A549 (cell line): ENCODE measurements around the gene ARHGAP27.

ENCODE experiments used
- BHLHE40 ChIP-seq: IDR thresholded peaks from 2 replicates; pipeline ENCODE4 v1.6.1; 2012; ENCODE audit warnings: low read depth, low read length, inconsistent platforms
- CBX8 ChIP-seq: fragments of 200-600 bp; sonication (generic); IDR thresholded peaks from 2 replicates; pipeline ENCODE4 v1.6.1; 2016
- CHD2 ChIP-seq: fragments of 150-350 bp; IDR thresholded peaks from 2 replicates; pipeline ENCODE4 v1.6.1; 2014; ENCODE audit warnings: low read length; ENCODE audit not compliant: partially characterized antibody
- CHD4 ChIP-seq: fragments of 200-600 bp; sonication (generic); IDR thresholded peaks from 2 replicates; pipeline ENCODE4 v1.6.1; 2016; ENCODE audit warnings: antibody characterized with exemption, mild to moderate bottlenecking, borderline replicate concordance
- CTCF ChIP-seq: fragments of >200 bp; sonication (Bioruptor Twin); formaldehyde crosslinking; IDR thresholded peaks from 3 replicates; pipeline ENCODE4 v1.5.1; 2016
- ELK1 ChIP-seq: fragments of 150-350 bp; IDR thresholded peaks from 2 replicates; pipeline ENCODE4 v1.6.1; 2014; ENCODE audit warnings: low read depth, mild to moderate bottlenecking, low read length
- EP300 ChIP-seq, 2 experiments: fragments of >200 bp; sonication (Bioruptor Twin); formaldehyde crosslinking; IDR thresholded peaks; 2 replicates in 1 of 2; 3 replicates in 1 of 2; pipeline ENCODE4 v1.6.1; 2016 to 2017
- GATA3 ChIP-seq: IDR thresholded peaks from 2 replicates; pipeline ENCODE4 v1.6.1; 2012; ENCODE audit warnings: borderline replicate concordance
- JUN ChIP-seq, 2 experiments: fragments of >200 bp; sonication (Bioruptor Twin); formaldehyde crosslinking; IDR thresholded peaks; 2 replicates in 1 of 2; 3 replicates in 1 of 2; pipeline ENCODE4 v1.6.1; 2016 to 2017
- JUNB ChIP-seq: fragments of >200 bp; sonication (Bioruptor Twin); formaldehyde crosslinking; IDR thresholded peaks from 2 replicates; pipeline ENCODE4 v1.6.1; 2016
- POLR2A ChIP-seq: IDR thresholded peaks from 2 replicates; pipeline ENCODE4 v1.6.1; 2012; ENCODE audit warnings: mild to moderate bottlenecking, low read length
- RAD21 ChIP-seq, 2 experiments: fragments of >200 bp in 1 of 2; sonication (Bioruptor Twin) in 1 of 2; formaldehyde crosslinking in 1 of 2; IDR thresholded peaks in 1 of 2; conservative IDR thresholded peaks in 1 of 2; 2 replicates in 1 of 2; 3 replicates in 1 of 2; pipeline ENCODE4 v1.6.1; 2012 to 2018; ENCODE audit warnings: inconsistent platforms in 1 of 2
- RFX5 ChIP-seq: fragments of 450-650 bp; IDR thresholded peaks from 2 replicates; pipeline ENCODE4 v1.7.1; 2014; ENCODE audit warnings: antibody characterized with exemption, mild to moderate bottlenecking, moderate library complexity
- SMC3 ChIP-seq: fragments of >200 bp; sonication (Bioruptor Twin); formaldehyde crosslinking; IDR thresholded peaks from 3 replicates; pipeline ENCODE4 v1.6.1; 2018; ENCODE audit warnings: inconsistent platforms

- TF ChIP-seq EP300 (IDR thresholded peaks at IDR 0.05) (no peak), RFX5 (no peak), CTCF (no peak), POLR2A (no peak), CHD2 (no peak), BHLHE40 (no peak), ELK1 (no peak), CHD4 (no peak), RAD21 (conservative IDR thresholded peaks at IDR 0.05 in 1 of 2, IDR thresholded peaks at IDR 0.05 in 1 of 2) (no peak), JUN (IDR thresholded peaks at IDR 0.05) (no peak), JUNB (no peak), CBX8 (no peak), GATA3 (no peak), SMC3 (no peak)
Observed at GRCh38 chr17:45424769-45425124, 7.9 kb downstream of the ARHGAP27 start.
